Measurements from ENCODE around the gene RSPH3. TPM values are rescaled to one million over a fixed set of nuclear protein-coding genes. Genes with fewer than 3 reads are reported as not detected.

Gene RSPH3
- total RNA-seq, 3 donors from 2014 or later (not counting 1 experiment from before 2014, with no cell fraction given): 1.5 to 2.9 (median 2.4) TPM

DNA sequence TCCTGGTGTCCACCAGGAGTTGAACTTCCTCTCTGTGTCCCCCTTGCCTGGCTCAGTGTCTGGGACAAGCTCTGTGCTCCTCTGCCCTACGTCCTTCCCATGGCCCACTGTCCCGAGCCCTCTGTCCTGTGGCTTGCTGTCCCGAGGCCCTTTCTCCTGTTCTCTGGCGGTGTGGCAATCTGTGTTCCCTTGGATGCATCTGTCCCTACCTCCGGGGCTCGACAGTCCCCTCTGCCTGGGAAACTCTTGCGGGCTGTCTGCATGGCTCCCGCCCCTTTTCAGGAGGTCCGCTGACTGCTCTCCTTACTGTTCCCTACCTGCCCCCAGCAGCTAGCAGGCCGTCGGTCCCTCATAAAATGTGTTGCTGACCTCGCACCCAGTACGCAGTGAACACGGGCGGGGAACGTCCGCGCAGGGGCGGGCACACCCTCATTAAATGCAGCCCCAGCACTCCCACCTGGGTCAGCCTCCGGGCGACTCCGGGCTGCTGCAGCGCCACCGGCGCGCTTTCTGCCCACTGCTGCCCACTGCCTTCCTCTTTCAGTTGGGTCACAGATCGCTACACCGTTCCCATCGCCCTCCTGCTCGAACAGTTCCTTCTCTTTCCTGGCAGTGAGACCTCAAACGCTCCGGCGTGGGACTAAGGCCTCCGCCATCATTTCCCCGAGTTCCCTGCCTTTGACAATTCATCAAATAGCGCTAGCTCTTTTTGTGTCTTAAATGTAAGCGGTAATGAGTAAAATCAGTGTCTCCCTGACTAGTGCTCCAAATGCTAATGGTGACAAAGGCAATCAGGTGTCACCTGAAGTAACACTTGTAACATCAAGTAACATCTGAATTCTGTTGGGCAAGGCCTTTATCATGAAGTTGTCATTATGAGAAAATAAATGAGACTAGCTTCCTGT lies 60.5 kb downstream of the RSPH3 start:
- peak overlapping the region; percentile 16 for H3K4me3 ChIP-seq (ENCODE audit: low read length)
- peaks cover 15 to 16% of the 10 kb centered on the region in 2 donors for H3K4me1 Mint-ChIP-seq
- no peaks in the 10 kb centered on the region for H3K27me3 ChIP-seq (ENCODE audit: control insufficient read depth, insufficient read depth, low read length)
- H3K9me3 Mint-ChIP-seq: no peaks in the 10 kb centered on the region
- peak overlapping the region; percentile 87 for H3K4me3 Mint-ChIP-seq
- intact Hi-C loops (cut with micrococcal nuclease): no loop called here
- no peaks in the 10 kb centered on the region for H3K9me3 ChIP-seq (ENCODE audit: control insufficient read depth, insufficient read depth, low read length)
- peak overlapping the region in 1 of 2 donors; percentile 45 for H3K27ac Mint-ChIP-seq
- DNase-seq (peak in 1 of 2 donors; percentile 25), ATAC-seq (peak; percentile 42 to 72 (median 70))
- no peaks in the 10 kb centered on the region for H3K36me3 ChIP-seq (ENCODE audit: control insufficient read depth, insufficient read depth, low read length)
- WGBS (ENCODE audit: insufficient coverage): 23% methylated on average over 37 of the region's 37 CpGs
- TF ChIP-seq, protein P1, sequence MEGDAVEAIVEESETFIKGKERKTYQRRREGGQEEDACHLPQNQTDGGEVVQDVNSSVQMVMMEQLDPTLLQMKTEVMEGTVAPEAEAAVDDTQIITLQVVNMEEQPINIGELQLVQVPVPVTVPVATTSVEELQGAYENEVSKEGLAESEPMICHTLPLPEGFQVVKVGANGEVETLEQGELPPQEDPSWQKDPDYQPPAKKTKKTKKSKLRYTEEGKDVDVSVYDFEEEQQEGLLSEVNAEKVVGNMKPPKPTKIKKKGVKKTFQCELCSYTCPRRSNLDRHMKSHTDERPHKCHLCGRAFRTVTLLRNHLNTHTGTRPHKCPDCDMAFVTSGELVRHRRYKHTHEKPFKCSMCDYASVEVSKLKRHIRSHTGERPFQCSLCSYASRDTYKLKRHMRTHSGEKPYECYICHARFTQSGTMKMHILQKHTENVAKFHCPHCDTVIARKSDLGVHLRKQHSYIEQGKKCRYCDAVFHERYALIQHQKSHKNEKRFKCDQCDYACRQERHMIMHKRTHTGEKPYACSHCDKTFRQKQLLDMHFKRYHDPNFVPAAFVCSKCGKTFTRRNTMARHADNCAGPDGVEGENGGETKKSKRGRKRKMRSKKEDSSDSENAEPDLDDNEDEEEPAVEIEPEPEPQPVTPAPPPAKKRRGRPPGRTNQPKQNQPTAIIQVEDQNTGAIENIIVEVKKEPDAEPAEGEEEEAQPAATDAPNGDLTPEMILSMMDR (IDR thresholded peaks at IDR 0.05): no peak
- peaks cover 15 to 23% of the 10 kb centered on the region in 2 donors for H3K27me3 Mint-ChIP-seq (ENCODE audit: low read depth in 2 of 2)
- H3K36me3 Mint-ChIP-seq: peaks cover 11% of the 10 kb centered on the region
- no peak overlapping the region for H3K27ac ChIP-seq (ENCODE audit: low read length)
- peaks cover 11% of the 10 kb centered on the region for H3K4me1 ChIP-seq (ENCODE audit: control insufficient read depth, insufficient read depth, low read length)

DNA sequence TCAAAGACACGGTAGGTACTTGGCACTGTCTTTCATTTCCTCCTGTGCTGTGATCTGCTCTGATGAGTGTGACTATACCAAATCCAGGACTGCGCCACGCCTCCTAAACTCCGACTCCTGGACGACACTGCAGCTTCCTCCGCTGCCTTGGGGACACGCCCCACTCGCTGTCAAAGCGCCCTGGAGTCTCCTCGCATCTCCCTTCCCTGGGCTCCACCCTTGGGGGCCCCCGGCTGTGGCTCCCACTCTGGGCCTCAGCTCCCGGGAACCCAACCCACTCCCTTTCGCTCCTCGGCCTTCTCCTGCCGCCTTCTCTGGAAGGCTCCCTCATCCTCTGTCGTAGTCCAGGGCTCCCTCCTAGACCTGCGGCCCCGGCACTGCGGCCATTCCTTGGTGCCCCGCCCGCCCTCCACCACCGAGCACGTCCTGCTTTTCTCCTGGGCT lies 61.2 kb downstream of the RSPH3 start:
- peaks cover 11% of the 10 kb centered on the region for H3K4me1 ChIP-seq (ENCODE audit: control insufficient read depth, insufficient read depth, low read length)
- peak overlapping the region in 1 of 2 donors; percentile 45 for H3K27ac Mint-ChIP-seq
- DNase-seq (peak in 1 of 2 donors; percentile 32), ATAC-seq (peak in 2 of 3 donors; percentile 43 to 45)
- H3K4me3 Mint-ChIP-seq: peak overlapping the region; percentile 87
- H3K4me3 ChIP-seq (ENCODE audit: low read length): no peak overlapping the region
- intact Hi-C loops (cut with micrococcal nuclease): no loop called here
- no peaks in the 10 kb centered on the region for H3K27me3 ChIP-seq (ENCODE audit: control insufficient read depth, insufficient read depth, low read length)
- 71% methylated on average over 23 of the region's 23 CpGs for WGBS (ENCODE audit: insufficient coverage)
- peaks cover 15 to 23% of the 10 kb centered on the region in 2 donors for H3K27me3 Mint-ChIP-seq (ENCODE audit: low read depth in 2 of 2)
- peaks cover 11% of the 10 kb centered on the region for H3K36me3 Mint-ChIP-seq
- no peak overlapping the region for H3K27ac ChIP-seq (ENCODE audit: low read length)
- no peaks in the 10 kb centered on the region for H3K9me3 ChIP-seq (ENCODE audit: control insufficient read depth, insufficient read depth, low read length)
- peaks cover 15 to 16% of the 10 kb centered on the region in 2 donors for H3K4me1 Mint-ChIP-seq
- TF ChIP-seq, protein P1 (IDR thresholded peaks at IDR 0.05): no peak
- H3K36me3 ChIP-seq (ENCODE audit: control insufficient read depth, insufficient read depth, low read length): no peaks in the 10 kb centered on the region
- no peaks in the 10 kb centered on the region for H3K9me3 Mint-ChIP-seq

DNA sequence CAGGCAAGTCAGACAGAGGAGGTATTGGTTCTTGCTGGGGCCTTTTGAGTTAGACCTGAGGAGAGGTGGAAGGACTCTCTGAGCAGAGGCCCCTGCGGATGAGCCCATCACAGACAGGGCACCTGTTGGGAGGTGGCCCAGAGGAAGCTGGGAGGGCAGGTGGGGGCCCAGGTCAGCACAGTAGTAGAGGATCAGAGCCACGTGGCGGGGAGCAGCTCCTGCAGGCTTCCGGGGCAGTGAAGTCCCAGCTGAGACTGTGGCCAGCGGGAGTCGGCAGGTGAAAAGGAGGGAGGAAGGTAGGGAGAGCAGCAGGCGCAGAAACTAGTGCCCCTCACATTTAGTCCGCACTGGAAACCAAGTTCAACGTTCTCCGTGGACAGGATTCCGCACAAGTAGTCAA lies 61.8 kb downstream of the RSPH3 start:
- peaks cover 15 to 16% of the 10 kb centered on the region in 2 donors for H3K4me1 Mint-ChIP-seq
- peaks cover 11% of the 10 kb centered on the region for H3K36me3 Mint-ChIP-seq
- TF ChIP-seq, protein P1 (IDR thresholded peaks at IDR 0.05): no peak
- Histone ChIP-seq H3K4me1 (ENCODE audit: control insufficient read depth, insufficient read depth, low read length) (peaks cover 11% of the 10 kb centered on the region), H3K27ac (ENCODE audit: low read length) (no peak overlapping the region), H3K4me3 (ENCODE audit: low read length) (no peak overlapping the region), H3K9me3 (ENCODE audit: control insufficient read depth, insufficient read depth, low read length) (no peaks in the 10 kb centered on the region), H3K36me3 (ENCODE audit: control insufficient read depth, insufficient read depth, low read length) (no peaks in the 10 kb centered on the region), H3K27me3 (ENCODE audit: control insufficient read depth, insufficient read depth, low read length) (no peaks in the 10 kb centered on the region)
- H3K27me3 Mint-ChIP-seq (ENCODE audit: low read depth in 2 of 2): peaks cover 15 to 23% of the 10 kb centered on the region in 2 donors
- H3K4me3 Mint-ChIP-seq: no peak overlapping the region
- 93% methylated on average over 11 of the region's 11 CpGs for WGBS (ENCODE audit: insufficient coverage)
- DNase-seq: no peak
- no peak for ATAC-seq
- H3K9me3 Mint-ChIP-seq: no peaks in the 10 kb centered on the region
- no peak overlapping the region for H3K27ac Mint-ChIP-seq
- intact Hi-C loops (cut with micrococcal nuclease): no loop called here

Measured in natural killer cell (primary cell).